Stimulated activated CD4-positive, alpha-beta T cell treated with anti-CD3 and anti-CD28 coated beads, Interleukin-15, amount 100 ng/mL, for 1 hour (primary cell): ENCODE data around the gene ITPRIP.

Source experiments
- DNase-seq, 2 donors: peaks; one replicate each; pipeline ENCODE4 v3.0.0-alpha.2; 2020; ENCODE audit warnings: low read depth in 1 of 2, low spot score in 1 of 2

Gene ITPRIP

DNA sequence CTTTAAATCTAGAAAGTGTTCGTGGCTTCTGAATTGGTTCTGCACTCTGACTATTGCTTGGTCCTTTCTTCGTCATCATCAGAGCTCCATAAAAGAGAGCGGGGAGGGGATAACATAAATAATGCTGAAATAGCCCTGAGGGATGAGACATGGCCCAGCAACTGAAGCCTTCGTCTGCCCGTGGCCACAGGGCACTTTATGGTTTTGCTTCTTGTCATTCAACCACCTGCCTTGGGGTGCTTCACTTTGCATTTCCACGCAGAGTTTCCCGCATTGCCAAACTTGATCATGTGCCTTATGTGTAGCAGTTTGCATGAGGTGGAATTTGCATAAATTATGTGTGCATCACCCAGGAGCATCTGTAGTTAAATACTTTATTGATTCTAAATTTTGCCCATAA lies 53.4 kb downstream of the ITPRIP start:
- DNase-seq = no peak

GRCh38 chr10:104281694-104282093 lies 56.6 kb downstream of the ITPRIP start:
- no peak for DNase-seq

DNA sequence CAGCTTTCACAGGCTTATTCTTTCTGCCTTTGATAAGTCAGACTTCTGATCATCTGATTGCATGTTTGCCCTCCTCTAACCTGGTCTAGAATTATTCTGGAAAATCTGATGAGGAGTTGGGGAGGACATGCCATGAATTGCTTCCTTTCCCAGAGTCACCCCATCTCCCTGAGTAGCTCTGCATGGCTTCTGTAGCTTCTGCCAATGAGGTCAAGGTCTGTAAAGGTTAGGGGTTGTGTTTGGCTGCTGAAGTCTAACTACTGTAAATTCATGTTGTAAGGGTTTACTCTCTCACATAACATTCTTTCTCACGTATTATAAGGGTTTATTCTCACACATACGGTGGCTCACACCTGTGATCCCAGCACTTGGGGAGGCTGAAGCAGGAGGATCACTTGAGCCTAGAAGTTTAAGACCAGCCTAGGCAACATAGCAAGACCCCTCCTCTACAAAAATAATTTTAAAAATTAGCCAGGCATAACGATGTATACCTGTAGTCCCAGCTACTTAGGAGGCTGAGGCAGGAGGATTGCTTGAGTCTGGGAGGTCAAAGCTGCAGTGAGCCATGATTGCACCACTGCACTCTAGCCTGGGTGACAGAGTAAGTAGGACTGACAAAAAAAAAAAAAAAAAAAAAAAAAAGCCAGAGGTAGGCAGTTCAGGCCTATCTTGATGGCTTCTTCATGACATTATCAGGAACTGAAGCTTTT lies 58.6 kb downstream of the ITPRIP start:
- DNase-seq = no peak

DNA sequence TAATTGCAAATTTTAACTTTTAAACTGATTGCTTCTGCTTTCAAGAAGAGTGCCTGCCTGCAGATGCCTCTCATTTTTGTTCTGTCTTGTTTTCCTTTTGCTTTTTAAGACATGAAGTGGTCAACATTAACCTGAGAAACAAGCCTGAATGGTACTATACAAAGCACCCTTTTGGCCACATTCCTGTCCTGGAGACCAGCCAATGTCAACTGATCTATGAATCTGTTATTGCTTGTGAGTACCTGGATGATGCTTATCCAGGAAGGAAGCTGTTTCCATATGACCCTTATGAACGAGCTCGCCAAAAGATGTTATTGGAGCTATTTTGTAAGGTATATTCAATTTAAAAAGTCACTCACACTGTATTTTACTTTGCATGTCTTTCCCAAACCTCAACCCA lies 60.5 kb downstream of the ITPRIP start:
- DNase-seq = no peak

GRCh38 chr10:104276192-104276591 lies 62.1 kb downstream of the ITPRIP start:
- no peak for DNase-seq

- peak in 1 of 2 donors; percentile 36 for DNase-seq
Observed at GRCh38 chr10:104274762-104275721, 63.2 kb downstream of the ITPRIP start.

DNA sequence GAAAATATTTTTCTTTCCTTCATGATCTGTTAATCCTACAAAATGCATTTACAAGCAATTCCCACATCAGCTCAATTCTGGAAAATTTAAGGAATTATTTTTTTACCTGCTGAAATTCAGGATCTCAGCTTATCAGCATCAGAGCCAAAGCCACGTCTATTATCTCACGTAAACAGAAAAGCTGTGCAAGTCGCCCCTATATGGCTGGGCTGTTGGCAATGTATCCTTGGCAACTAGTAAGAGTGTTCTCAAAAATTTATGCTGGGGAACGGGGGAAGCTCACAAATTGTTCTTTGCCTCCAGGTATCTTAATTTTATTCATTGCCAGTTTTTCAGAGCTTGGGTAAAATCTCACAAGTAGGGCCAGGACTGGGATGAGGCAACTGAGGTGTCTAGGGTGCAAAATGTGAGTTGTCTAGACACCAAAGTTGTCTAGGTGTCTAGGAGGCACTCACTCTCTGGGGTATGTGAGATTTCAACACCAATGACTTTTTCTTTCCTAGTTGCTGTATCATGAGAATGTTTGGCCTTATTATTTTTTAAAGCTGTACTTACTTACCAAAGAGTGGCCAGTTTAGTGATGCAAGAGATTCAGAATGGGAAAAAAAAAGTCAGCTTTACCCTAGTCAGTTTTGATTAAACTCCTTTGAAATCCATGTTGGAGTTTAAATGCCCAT lies 64.2 kb downstream of the ITPRIP start:
- no peak for DNase-seq

DNA sequence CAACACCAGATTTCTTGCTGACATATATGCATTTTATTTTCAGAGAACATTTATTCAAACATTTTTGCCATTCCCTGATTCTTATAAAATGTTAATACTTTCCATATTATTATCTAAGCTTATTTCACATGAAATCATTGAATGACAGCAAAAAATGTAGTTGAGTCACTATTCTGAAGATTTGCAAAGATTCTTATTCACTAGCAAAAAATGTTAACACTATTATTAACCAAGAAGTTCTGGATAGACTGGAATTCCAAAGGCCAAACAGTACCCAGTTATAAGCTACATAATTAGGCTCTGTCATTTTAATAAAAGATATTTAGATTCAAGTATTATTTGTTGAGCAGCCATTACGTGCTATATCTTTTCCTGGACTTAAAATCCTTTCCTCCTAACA lies 65.0 kb downstream of the ITPRIP start:
- no peak for DNase-seq

- DNase-seq = peak; percentile 94 to 96
Observed at GRCh38 chr10:104268713-104269645, 69.3 kb downstream of the ITPRIP start, which contains the start of gene GSTO2. Gene GSTO2, plus strand, starts transcription at chr10:104269184. Its CDS starts 5,732 bp downstream, at chr10:104274916.

- no peak for DNase-seq
Observed at GRCh38 chr10:104268405-104268712, 69.9 kb downstream of the ITPRIP start.

- no peak for DNase-seq
Observed at GRCh38 chr10:104267721-104268404, 70.4 kb downstream of the ITPRIP start.

DNA sequence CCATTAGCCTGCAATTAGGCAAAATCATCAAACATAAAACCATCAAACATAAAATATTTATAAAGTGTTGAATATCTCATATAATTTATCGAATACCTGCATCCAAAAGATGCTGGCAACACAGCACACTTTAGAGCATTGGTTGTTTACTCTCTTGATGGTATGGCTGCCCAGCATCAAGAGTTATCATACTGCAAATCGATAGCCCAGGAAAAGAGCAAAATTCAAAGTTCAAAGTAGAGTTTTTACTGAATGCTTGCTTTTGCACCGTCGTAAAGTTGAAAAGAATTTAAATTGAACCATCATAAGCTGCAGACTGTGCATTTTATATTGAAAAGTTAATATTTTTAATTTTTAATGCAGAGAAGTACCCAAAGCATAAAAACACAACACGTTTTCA lies 73.5 kb downstream of the ITPRIP start:
- no peak for DNase-seq

DNA sequence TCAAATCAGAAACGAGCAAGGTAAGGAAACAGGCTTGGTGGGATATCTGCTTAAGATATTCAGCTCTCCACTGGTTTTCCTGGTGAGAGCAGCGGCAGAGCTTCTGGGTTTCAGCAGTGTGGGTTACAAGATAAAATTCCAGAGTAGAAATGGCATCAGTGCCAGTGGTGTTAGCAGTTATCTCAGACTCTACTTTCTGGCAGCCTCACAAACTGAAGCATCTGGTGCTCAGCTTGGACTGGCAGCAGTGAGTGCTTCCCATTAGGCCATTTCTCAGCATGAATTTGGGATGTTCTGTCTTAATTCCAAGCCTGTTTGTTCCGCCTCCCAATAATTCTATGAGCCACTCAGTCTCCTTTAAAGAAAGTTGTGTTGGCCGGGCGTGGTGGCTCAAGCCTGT lies 76.2 kb downstream of the ITPRIP start:
- DNase-seq = no peak

GRCh38 chr10:104260775-104261115 lies 77.5 kb downstream of the ITPRIP start:
- DNase-seq = no peak

DNA sequence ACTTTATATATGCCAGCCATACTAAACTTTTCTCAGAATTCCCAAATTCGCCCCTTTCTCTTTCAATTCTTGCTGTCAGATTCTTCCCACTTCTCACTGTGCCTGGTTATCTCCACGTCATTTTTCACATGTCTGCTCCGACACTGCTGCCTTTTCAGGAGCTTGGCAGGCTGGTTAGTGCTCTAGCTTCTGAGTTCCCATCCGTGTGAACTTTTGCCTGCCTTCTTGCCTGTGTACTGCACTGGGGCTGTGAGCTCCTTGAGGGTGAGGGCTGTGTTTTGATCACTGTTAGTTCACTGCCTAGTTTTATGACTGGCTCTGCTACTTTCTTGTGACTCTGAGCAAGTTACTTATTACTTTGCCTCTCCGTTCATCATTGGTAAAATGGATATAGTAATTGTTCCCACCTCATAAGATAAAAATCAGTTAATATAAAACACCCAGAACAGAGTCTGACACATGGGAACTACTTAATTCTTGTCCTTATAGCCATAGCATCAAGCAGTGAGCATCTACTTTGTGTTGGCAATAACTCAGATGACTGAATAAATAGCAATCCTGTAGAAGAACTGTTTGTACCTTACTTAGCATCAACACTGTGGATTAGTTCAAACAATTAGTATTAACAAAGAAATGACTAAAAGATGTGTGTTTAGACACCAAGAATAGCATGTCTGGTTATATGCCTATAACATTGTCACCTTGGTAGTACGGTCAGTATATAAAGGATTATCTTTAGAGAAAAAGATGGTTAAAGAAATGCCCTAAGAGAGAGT lies 78.1 kb downstream of the ITPRIP start:
- DNase-seq = no peak
